Activated CD8-positive, alpha-beta memory T cell treated with anti-CD3 and anti-CD28 coated beads, Interleukin-2, amount 50 U/mL, for 1 hour (primary cell): ENCODE data around the gene SNX15.

Source experiments
- DNase-seq: peaks from one replicate; pipeline ENCODE4 v3.0.0-alpha.2; 2020; ENCODE audit errors: extremely low read depth

SNX15 gene

DNA sequence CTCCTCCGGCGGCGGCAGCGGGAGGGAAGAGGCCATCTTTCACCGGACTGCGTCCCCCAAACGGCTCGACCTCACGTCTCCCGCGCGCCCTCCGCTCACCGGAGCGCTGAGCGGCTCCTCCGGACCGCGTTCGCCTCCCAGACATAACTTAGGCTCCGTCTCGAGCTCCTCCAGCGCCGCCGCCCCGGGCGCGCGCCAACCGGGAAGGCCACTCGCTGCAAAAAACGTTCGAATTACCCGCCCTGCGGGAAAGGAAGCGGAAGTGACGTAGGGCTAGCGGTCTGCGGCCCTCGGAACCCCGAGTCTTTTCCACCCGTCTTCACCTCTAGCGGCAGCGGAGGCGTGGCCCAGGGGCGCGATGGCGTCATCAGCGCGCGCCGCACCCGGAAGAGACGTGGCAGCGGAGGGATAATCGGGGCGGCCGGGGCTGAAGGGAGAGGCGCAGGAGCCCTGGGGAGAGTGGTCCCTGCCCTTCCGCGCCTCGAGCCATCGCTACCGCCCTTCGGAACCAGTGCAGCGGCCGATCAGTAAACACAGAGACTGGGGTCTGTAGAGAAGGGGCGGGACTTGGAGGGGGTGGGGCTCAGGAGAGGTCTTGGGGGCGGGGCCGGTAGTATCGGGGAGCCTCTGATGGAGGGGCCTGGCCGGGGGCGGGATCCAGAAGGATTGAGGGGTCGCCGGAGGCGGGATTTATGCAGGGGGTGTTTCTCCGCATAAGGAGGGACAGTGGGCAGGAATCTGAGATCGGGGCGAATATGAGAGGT, 56.8 kb downstream of the SNX15 start, which contains the start of the genes CDCA5 and ZFPL1:
CDCA5 (minus strand) TSS at position 207 of the 764 bp plus-strand sequence; CDS start at position 145, 62 bp downstream.
ZFPL1 (plus strand) TSS at position 389 of the 764 bp plus-strand sequence. CDS start 477 bp downstream, outside the sequence.
- DNase-seq, result peak; percentile 79

DNA sequence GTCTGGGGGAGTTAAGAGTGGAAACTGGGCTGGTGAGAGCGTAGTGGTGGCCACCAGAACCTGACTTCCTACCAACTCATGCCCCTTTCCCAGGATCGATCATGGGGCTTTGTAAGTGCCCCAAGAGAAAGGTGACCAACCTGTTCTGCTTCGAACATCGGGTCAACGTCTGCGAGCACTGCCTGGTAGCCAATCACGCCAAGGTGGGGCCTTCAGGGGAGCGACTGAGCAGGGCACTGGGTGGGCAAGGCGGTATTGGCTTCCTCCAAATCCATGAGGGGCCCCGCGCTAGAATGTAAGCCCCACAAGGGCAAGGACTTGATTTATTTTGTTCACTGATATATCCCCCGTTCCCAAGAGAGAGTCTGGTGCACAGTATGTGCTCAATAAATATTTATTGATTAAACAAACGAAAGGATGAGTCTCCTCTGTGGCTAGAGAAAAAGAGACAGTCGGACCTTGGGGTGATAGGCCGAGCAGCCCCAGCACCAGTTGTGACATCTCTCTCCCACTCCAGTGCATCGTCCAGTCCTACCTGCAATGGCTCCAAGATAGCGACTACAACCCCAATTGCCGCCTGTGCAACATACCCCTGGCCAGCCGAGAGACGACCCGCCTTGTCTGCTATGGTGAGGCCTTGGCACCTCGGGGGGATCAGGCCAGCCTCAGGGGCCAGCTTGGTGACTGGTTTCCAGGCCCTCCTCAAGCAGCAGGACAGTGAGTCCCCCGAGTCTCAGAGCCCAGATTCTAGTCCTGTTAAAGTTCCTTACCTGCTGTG, 57.5 kb downstream of the SNX15 start:
- no peak for DNase-seq

DNA sequence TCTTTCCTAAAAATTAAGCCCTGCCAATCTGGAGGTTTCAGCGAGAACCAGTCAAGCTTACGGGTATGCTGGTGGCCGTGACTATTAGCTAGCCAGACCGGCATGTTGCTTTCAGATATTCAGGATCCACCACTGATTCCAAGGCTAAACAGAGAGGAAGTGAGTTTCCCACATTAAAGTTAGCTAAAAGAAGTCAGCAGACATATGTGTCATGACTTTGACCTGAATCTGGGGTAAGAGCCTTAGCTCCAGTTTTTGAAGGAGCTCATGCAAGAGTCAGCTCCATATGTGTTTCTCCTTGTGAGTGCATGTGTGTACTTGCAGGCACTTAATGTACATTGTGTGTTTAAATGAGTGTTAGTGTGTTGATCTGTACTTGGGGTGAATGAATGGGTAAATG, 58.2 kb downstream of the SNX15 start:
- DNase-seq, result no peak

DNA sequence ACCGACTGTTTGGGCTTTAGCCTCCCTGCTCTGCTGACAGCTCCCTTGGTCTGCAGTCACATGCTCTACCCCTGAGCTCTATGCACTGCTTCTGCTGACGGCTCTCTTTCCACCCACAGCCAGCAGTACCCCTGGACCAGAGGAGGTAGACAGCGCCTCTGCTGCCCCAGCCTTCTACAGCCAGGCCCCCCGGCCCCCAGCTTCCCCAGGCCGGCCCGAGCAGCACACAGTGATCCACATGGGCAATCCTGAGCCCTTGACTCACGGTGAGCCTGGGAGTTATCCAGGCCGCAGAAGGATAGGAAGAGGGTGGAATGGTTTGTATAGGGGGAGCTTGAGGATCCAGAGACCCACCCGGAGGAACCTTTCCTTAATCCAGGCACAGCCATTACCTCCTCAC, 59.6 kb downstream of the SNX15 start:
- DNase-seq, result no peak

DNA sequence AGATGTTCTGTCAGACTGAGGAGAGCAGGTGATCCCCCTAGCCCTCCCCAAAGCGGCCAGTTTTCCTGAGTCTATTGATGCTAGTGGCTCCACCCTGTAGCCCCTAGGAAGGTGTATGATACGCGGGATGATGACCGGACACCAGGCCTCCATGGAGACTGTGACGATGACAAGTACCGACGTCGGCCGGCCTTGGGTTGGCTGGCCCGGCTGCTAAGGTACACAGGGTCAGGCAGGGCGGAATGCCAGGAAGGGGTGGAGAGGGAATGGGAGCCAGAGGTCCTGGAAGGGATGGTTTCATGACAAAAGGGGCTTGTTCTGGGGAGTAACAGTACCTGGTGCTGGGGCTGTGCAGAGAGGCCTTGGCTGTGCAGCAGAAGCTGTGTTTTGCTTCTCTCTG, 60.0 kb downstream of the SNX15 start:
- no peak for DNase-seq

DNA sequence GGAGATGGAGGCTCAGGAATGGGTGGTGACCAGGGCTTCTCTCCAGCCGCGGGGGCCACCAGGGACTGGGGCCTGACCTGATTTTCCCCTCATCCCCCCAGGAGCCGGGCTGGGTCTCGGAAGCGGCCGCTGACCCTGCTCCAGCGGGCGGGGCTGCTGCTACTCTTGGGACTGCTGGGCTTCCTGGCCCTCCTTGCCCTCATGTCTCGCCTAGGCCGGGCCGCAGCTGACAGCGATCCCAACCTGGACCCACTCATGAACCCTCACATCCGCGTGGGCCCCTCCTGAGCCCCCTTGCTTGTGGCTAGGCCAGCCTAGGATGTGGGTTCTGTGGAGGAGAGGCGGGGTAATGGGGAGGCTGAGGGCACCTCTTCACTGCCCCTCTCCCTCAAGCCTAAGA, 60.6 kb downstream of the SNX15 start:
- DNase-seq, result no peak

DNA sequence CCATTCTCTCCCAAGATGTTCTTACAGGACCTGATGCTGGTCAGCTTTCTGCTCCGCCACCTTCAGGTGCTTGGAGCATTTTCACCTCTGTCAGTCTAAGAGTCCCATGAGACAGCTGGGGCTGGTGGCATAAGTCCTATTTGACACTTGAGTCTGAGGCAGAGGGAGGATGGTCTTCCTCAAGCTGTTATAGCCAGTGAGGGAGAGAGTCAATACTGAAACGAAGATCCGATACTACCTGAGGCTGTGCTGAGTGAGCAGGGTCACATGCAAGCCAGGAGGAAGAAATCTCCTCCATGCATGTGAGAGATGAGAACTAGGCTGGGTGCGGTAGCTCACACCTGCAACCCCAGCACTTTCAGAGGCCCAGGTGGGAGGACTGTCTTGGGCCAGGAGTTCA, 62.4 kb downstream of the SNX15 start:
- DNase-seq, result no peak
